ENCODE results near the gene MAGI1. TPM values are rescaled to one million over a fixed set of nuclear protein-coding genes. Genes with fewer than 3 reads are reported as not detected.

The MAGI1 gene
- total and polyA plus RNA-seq, 2 donors (not counting 1 experiment from before 2014, with no cell fraction given): 0.10 to 0.22 TPM

- H3K4me3 Mint-ChIP-seq: no peak overlapping the region
- Histone ChIP-seq H2AFZ (ENCODE audit: insufficient read depth, low read depth, low read length, poor library complexity, severe bottlenecking) (no peak overlapping the region), H3K4me1 (ENCODE audit: control insufficient read depth in 2 of 2, insufficient read depth in 2 of 2, low read length in 2 of 2) (no peaks in the 10 kb centered on the region), H3K4me2 (replicated peaks; ENCODE audit: low read depth, low read length, poor library complexity, severe bottlenecking) (no peak overlapping the region), H4K20me1 (ENCODE audit: control insufficient read depth, insufficient read depth, low read length, poor library complexity, severe bottlenecking) (no peaks in the 10 kb centered on the region), H3K27me3 (replicated peaks in 1 of 4; ENCODE audit: control extremely low read depth in 1 of 4, control insufficient read depth in 3 of 4, insufficient read depth in 4 of 4, low read length in 3 of 4) (no peaks in the 10 kb centered on the region), H3K79me2 (ENCODE audit: control insufficient read depth, insufficient read depth, low read length) (no peaks in the 10 kb centered on the region), H3K9me3 (ENCODE audit: control extremely low read depth in 1 of 3, control insufficient read depth in 2 of 3, insufficient read depth in 1 of 3, low read length in 2 of 3) (no peaks in the 10 kb centered on the region), H3K9ac (ENCODE audit: low read length) (no peak overlapping the region), H3K36me3 (replicated peaks in 1 of 2; ENCODE audit: control extremely low read depth in 1 of 2, control insufficient read depth in 1 of 2, extremely low read depth in 1 of 2, insufficient read depth in 2 of 2, low read length in 1 of 2) (no peaks in the 10 kb centered on the region), H3K27ac (ENCODE audit: low read length in 2 of 2) (no peak overlapping the region), H3K4me3 (ENCODE audit: control extremely low read depth in 1 of 5, extremely low read depth in 1 of 5, insufficient read depth in 1 of 5, low read depth in 2 of 5, low read length in 4 of 5) (no peak overlapping the region)
- no peaks in the 10 kb centered on the region for H3K9me3 Mint-ChIP-seq (ENCODE audit: insufficient read depth)
- POLR2A ChIA-PET: no interaction called here
- ATAC-seq (ENCODE audit: low read depth): no peak
- DNase-seq: no peak
- CTCF ChIA-PET: no interaction called here
- 90% methylated on average over 2 of the region's 6 CpGs for WGBS (ENCODE audit: insufficient coverage)
- intact Hi-C loops (cut with micrococcal nuclease): no loop called here
- H3K27me3 Mint-ChIP-seq: no peaks in the 10 kb centered on the region
- no peaks in the 10 kb centered on the region for H3K4me1 Mint-ChIP-seq
- TF ChIP-seq EZH2 (IDR thresholded peaks at IDR 0.05; ENCODE audit: borderline replicate concordance, insufficient read depth, low read depth, low read length, poor library complexity, severe bottlenecking) (no peak), CTCF (IDR thresholded peaks at IDR 0.05) (no peak)
- H3K27ac Mint-ChIP-seq: no peak overlapping the region
These were observed 210.0 kb downstream of the MAGI1 start for GRCh38 chr3:65828706-65829105.

GRCh38 chr3:65827076-65827475 is 211.6 kb downstream of the MAGI1 start:
- no peak overlapping the region for H2AFZ ChIP-seq (ENCODE audit: insufficient read depth, low read depth, low read length, poor library complexity, severe bottlenecking)
- WGBS (ENCODE audit: insufficient coverage): no CpG with 5 or more reads among the region's 2 CpGs
- no peaks in the 10 kb centered on the region for H3K9me3 ChIP-seq (ENCODE audit: control extremely low read depth in 1 of 3, control insufficient read depth in 2 of 3, insufficient read depth in 1 of 3, low read length in 2 of 3)
- H3K27ac ChIP-seq (ENCODE audit: low read length in 2 of 2): no peak overlapping the region
- ChIA-PET CTCF (no interaction called here), POLR2A (no interaction called here)
- Mint-ChIP-seq H3K4me1 (no peaks in the 10 kb centered on the region), H3K27ac (no peak overlapping the region), H3K9me3 (ENCODE audit: insufficient read depth) (no peaks in the 10 kb centered on the region), H3K27me3 (no peaks in the 10 kb centered on the region), H3K4me3 (no peak overlapping the region)
- no peak for ATAC-seq (ENCODE audit: low read depth)
- H3K9ac ChIP-seq (ENCODE audit: low read length): no peak overlapping the region
- H3K4me3 ChIP-seq (ENCODE audit: control extremely low read depth in 1 of 5, extremely low read depth in 1 of 5, insufficient read depth in 1 of 5, low read depth in 2 of 5, low read length in 4 of 5): no peak overlapping the region
- H3K79me2 ChIP-seq (ENCODE audit: control insufficient read depth, insufficient read depth, low read length): no peaks in the 10 kb centered on the region
- intact Hi-C loops (cut with micrococcal nuclease): no loop called here
- TF ChIP-seq EZH2 (IDR thresholded peaks at IDR 0.05; ENCODE audit: borderline replicate concordance, insufficient read depth, low read depth, low read length, poor library complexity, severe bottlenecking): no peak
- TF ChIP-seq CTCF (IDR thresholded peaks at IDR 0.05): no peak
- no peaks in the 10 kb centered on the region for H3K27me3 ChIP-seq (replicated peaks in 1 of 4; ENCODE audit: control extremely low read depth in 1 of 4, control insufficient read depth in 3 of 4, insufficient read depth in 4 of 4, low read length in 3 of 4)
- no peaks in the 10 kb centered on the region for H4K20me1 ChIP-seq (ENCODE audit: control insufficient read depth, insufficient read depth, low read length, poor library complexity, severe bottlenecking)
- no peaks in the 10 kb centered on the region for H3K36me3 ChIP-seq (replicated peaks in 1 of 2; ENCODE audit: control extremely low read depth in 1 of 2, control insufficient read depth in 1 of 2, extremely low read depth in 1 of 2, insufficient read depth in 2 of 2, low read length in 1 of 2)
- no peak for DNase-seq
- H3K4me1 ChIP-seq (ENCODE audit: control insufficient read depth in 2 of 2, insufficient read depth in 2 of 2, low read length in 2 of 2): no peaks in the 10 kb centered on the region
- no peak overlapping the region for H3K4me2 ChIP-seq (replicated peaks; ENCODE audit: low read depth, low read length, poor library complexity, severe bottlenecking)
